ENCODE results near the gene HOXB7.

HOXB7 gene

GRCh38 chr17:48595278-48595999 is 15.4 kb downstream of the HOXB7 start:
- H3K4me1 ChIP-seq = peaks cover 11% of the 10 kb centered on the region
- H3K9me3 ChIP-seq = no peaks in the 10 kb centered on the region
- H3K4me3 ChIP-seq = no peak overlapping the region
- no peaks in the 10 kb centered on the region for H3K36me3 ChIP-seq (replicated peaks)
- in situ Hi-C loops (cut with MboI; ENCODE audit: low sequenced_read_pairs) = no loop called here
- H3K27me3 ChIP-seq (ENCODE audit: low read depth) = peaks cover 28% of the 10 kb centered on the region
- DNase-seq (ENCODE audit: low spot score in 2 of 2) = no peak

GRCh38 chr17:48594538-48595277 is 16.1 kb downstream of the HOXB7 start:
- in situ Hi-C loops (cut with MboI; ENCODE audit: low sequenced_read_pairs) = loop anchor here (5.0 kb wide), 1 partner anchor 257 kb away; no protein-coding TSS in a partner anchor
- Histone ChIP-seq H3K4me1 (peaks cover 11% of the 10 kb centered on the region), H3K4me3 (no peak overlapping the region), H3K36me3 (replicated peaks) (no peaks in the 10 kb centered on the region), H3K27me3 (ENCODE audit: low read depth) (peaks cover 25% of the 10 kb centered on the region), H3K9me3 (no peaks in the 10 kb centered on the region)
- no peak for DNase-seq (ENCODE audit: low spot score in 2 of 2)

- H3K4me1 ChIP-seq = peaks cover 11% of the 10 kb centered on the region
- in situ Hi-C loops (cut with MboI; ENCODE audit: low sequenced_read_pairs) = loop anchor here (5.0 kb wide), 1 partner anchor 257 kb away; no protein-coding TSS in a partner anchor
- H3K27me3 ChIP-seq (ENCODE audit: low read depth) = peaks cover 25% of the 10 kb centered on the region
- H3K4me3 ChIP-seq = no peak overlapping the region; the same call in 1 of the 2 replicates
- H3K9me3 ChIP-seq = no peaks in the 10 kb centered on the region
- no peaks in the 10 kb centered on the region for H3K36me3 ChIP-seq (replicated peaks)
- DNase-seq (ENCODE audit: low spot score in 2 of 2) = peak; percentile 87 to 89
Measured at GRCh38 chr17:48593840-48594537, 16.8 kb downstream of the HOXB7 start.

GRCh38 chr17:48593126-48593829 is 17.5 kb downstream of the HOXB7 start, which contains the start of gene HOXB5:
HOXB5 (minus strand) TSS chr17:48593779; CDS start chr17:48593682, 97 bp downstream.
- peak within 1 kb of the TSS; percentile 24 for H3K4me3 ChIP-seq
- peak in 1 of 2 experiments; percentile 50 for DNase-seq (ENCODE audit: low spot score in 2 of 2)
- no peaks in the 10 kb centered on the region for H3K9me3 ChIP-seq
- peaks cover 11% of the 10 kb centered on the region for H3K4me1 ChIP-seq
- no peaks in the 10 kb centered on the region for H3K36me3 ChIP-seq (replicated peaks)
- in situ Hi-C loops (cut with MboI; ENCODE audit: low sequenced_read_pairs) = loop anchor here (5.0 kb wide), 1 partner anchor 256 kb away; no protein-coding TSS in a partner anchor
- peaks cover 20% of the 10 kb centered on the region for H3K27me3 ChIP-seq (ENCODE audit: low read depth)

GRCh38 chr17:48592577-48592976 is 18.2 kb downstream of the HOXB7 start:
- Histone ChIP-seq H3K27me3 (ENCODE audit: low read depth) (peaks cover 21% of the 10 kb centered on the region), H3K36me3 (replicated peaks) (no peaks in the 10 kb centered on the region), H3K4me1 (peaks cover 10% of the 10 kb centered on the region), H3K9me3 (no peaks in the 10 kb centered on the region), H3K4me3 (no peak overlapping the region)
- in situ Hi-C loops (cut with MboI; ENCODE audit: low sequenced_read_pairs) = loop anchor here (5.0 kb wide), 1 partner anchor 255 kb away; no protein-coding TSS in a partner anchor
- DNase-seq (ENCODE audit: low spot score in 2 of 2) = no peak

- Histone ChIP-seq H3K36me3 (replicated peaks) (no peaks in the 10 kb centered on the region), H3K4me3 (no peak overlapping the region), H3K4me1 (peaks cover 7% of the 10 kb centered on the region), H3K27me3 (ENCODE audit: low read depth) (peaks cover 16% of the 10 kb centered on the region), H3K9me3 (no peaks in the 10 kb centered on the region)
- in situ Hi-C loops (cut with MboI; ENCODE audit: low sequenced_read_pairs) = loop anchor here (5.0 kb wide), 1 partner anchor 255 kb away; no protein-coding TSS in a partner anchor
- DNase-seq (ENCODE audit: low spot score in 2 of 2) = no peak
Measured at GRCh38 chr17:48592057-48592514, 18.7 kb downstream of the HOXB7 start.

- Histone ChIP-seq H3K4me3 (no peak overlapping the region), H3K27me3 (ENCODE audit: low read depth) (peaks cover 16% of the 10 kb centered on the region), H3K36me3 (replicated peaks) (no peaks in the 10 kb centered on the region), H3K4me1 (peaks cover 7% of the 10 kb centered on the region), H3K9me3 (no peaks in the 10 kb centered on the region)
- DNase-seq (ENCODE audit: low spot score in 2 of 2) = no peak
- in situ Hi-C loops (cut with MboI; ENCODE audit: low sequenced_read_pairs) = loop anchor here (5.0 kb wide), 1 partner anchor 254 kb away; no protein-coding TSS in a partner anchor
Measured at GRCh38 chr17:48591255-48592056, 19.4 kb downstream of the HOXB7 start.

GRCh38 chr17:48590607-48591161 is 20.1 kb downstream of the HOXB7 start:
- no peak overlapping the region for H3K4me3 ChIP-seq
- in situ Hi-C loops (cut with MboI; ENCODE audit: low sequenced_read_pairs) = loop anchor here (5.0 kb wide), 1 partner anchor 253 kb away; no protein-coding TSS in a partner anchor
- peaks cover 8% of the 10 kb centered on the region for H3K4me1 ChIP-seq
- peaks cover 21% of the 10 kb centered on the region for H3K27me3 ChIP-seq (ENCODE audit: low read depth)
- no peaks in the 10 kb centered on the region for H3K36me3 ChIP-seq (replicated peaks)
- no peaks in the 10 kb centered on the region for H3K9me3 ChIP-seq
- no peak for DNase-seq (ENCODE audit: low spot score in 2 of 2)

- no peaks in the 10 kb centered on the region for H3K36me3 ChIP-seq (replicated peaks)
- H3K4me1 ChIP-seq = peaks cover 11% of the 10 kb centered on the region
- H3K27me3 ChIP-seq (ENCODE audit: low read depth) = peaks cover 21% of the 10 kb centered on the region
- no peak within 1 kb of the TSS for H3K4me3 ChIP-seq
- H3K9me3 ChIP-seq = no peaks in the 10 kb centered on the region
- no peak for DNase-seq (ENCODE audit: low spot score in 2 of 2)
- in situ Hi-C loops (cut with MboI; ENCODE audit: low sequenced_read_pairs) = loop anchor here (5.0 kb wide), 1 partner anchor 253 kb away; no protein-coding TSS in a partner anchor
Measured at GRCh38 chr17:48589831-48590606, 20.8 kb downstream of the HOXB7 start, which contains the start of gene HOXB3. HOXB3 (minus strand) TSS chr17:48590241; CDS start chr17:48552474, 37,767 bp downstream.

GRCh38 chr17:48589060-48589830 is 21.6 kb downstream of the HOXB7 start:
- Histone ChIP-seq H3K4me3 (no peak overlapping the region), H3K36me3 (replicated peaks) (no peaks in the 10 kb centered on the region), H3K9me3 (no peaks in the 10 kb centered on the region), H3K27me3 (ENCODE audit: low read depth) (peaks cover 21% of the 10 kb centered on the region), H3K4me1 (peaks cover 13% of the 10 kb centered on the region)
- no peak for DNase-seq (ENCODE audit: low spot score in 2 of 2)
- in situ Hi-C loops (cut with MboI; ENCODE audit: low sequenced_read_pairs) = no loop called here

- no peak overlapping the region for H3K4me3 ChIP-seq
Measured at GRCh38 chr17:48588528-48588927, 22.3 kb downstream of the HOXB7 start.

More at GRCh38 chr17:48588528-48588927, 22.3 kb downstream of the HOXB7 start:
- H3K4me1 ChIP-seq = peaks cover 12% of the 10 kb centered on the region
- DNase-seq (ENCODE audit: low spot score in 2 of 2) = no peak
- in situ Hi-C loops (cut with MboI; ENCODE audit: low sequenced_read_pairs) = no loop called here
- H3K9me3 ChIP-seq = no peaks in the 10 kb centered on the region
- no peaks in the 10 kb centered on the region for H3K36me3 ChIP-seq (replicated peaks)
- H3K27me3 ChIP-seq (ENCODE audit: low read depth) = peaks cover 21% of the 10 kb centered on the region

All from HAP-1 (cell line).